ENCODE results near the gene CDK9.

- TF ChIP-seq YY1 (IDR thresholded peaks at IDR 0.05; ENCODE audit: insufficient read depth, insufficient read length) (no peak), SUZ12 (IDR thresholded peaks at IDR 0.05; ENCODE audit: extremely low read depth, insufficient read depth, insufficient read length) (no peak), ZNF274 (IDR thresholded peaks at IDR 0.05; ENCODE audit: low read depth, low read length) (no peak)
Observed at GRCh38 chr9:127781806-127782205, 4.0 kb upstream of the CDK9 start.
